Measurements from ENCODE around the gene BMS1. TPM values are rescaled to one million over a fixed set of nuclear protein-coding genes. Genes with fewer than 3 reads are reported as not detected.

The BMS1 gene
- total and polyA plus RNA-seq, 10 of the 15 experiments (the other 5 are each of a cell fraction or from before 2014, with no cell fraction given): 7.6 to 33.6 (median 21.0) TPM

DNA sequence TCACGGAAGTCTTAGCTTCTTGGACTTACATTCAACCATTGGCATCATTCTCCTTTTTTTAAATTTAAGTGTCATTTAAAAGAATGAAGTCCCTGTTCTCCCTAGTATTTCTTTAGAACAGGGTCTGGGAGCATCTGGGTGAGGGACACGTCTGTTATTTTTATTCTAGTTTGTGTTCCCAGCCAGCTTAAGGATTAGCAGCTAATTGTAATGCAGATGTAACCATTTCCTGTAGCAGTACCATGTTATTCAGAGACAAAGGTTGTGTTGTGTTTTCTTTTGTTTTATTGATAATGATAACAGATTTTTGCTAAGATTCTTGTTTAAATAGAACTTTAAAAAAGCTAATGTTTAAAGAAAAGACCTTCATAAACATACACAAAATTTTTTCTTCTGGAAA, 34.3 kb downstream of the BMS1 start:
- POLR2A ChIA-PET: no interaction called here
- H3K4me2 ChIP-seq (ENCODE audit: control insufficient read depth, insufficient read depth): no peak overlapping the region
- intact Hi-C loops (cut with micrococcal nuclease; ENCODE audit: unreplicated experiment) (no loop called here), in situ Hi-C loops (cut with MboI) (no loop called here)
- TF ChIP-seq, protein P1, sequence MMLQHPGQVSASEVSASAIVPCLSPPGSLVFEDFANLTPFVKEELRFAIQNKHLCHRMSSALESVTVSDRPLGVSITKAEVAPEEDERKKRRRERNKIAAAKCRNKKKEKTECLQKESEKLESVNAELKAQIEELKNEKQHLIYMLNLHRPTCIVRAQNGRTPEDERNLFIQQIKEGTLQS (IDR thresholded peaks at IDR 0.05; ENCODE audit: borderline replicate concordance, extremely low read depth, low read depth, low read length): no peak
- TF ChIP-seq, protein P2, sequence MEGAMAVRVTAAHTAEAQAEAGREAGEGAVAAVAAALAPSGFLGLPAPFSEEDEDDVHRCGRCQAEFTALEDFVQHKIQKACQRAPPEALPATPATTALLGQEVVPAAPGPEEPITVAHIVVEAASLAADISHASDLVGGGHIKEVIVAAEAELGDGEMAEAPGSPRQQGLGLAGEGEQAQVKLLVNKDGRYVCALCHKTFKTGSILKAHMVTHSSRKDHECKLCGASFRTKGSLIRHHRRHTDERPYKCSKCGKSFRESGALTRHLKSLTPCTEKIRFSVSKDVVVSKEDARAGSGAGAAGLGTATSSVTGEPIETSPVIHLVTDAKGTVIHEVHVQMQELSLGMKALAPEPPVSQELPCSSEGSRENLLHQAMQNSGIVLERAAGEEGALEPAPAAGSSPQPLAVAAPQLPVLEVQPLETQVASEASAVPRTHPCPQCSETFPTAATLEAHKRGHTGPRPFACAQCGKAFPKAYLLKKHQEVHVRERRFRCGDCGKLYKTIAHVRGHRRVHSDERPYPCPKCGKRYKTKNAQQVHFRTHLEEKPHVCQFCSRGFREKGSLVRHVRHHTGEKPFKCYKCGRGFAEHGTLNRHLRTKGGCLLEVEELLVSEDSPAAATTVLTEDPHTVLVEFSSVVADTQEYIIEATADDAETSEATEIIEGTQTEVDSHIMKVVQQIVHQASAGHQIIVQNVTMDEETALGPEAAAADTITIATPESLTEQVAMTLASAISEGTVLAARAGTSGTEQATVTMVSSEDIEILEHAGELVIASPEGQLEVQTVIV (IDR thresholded peaks at IDR 0.05; ENCODE audit: borderline replicate concordance, partially characterized antibody): no peak
- TF ChIP-seq HDAC6 (IDR thresholded peaks at IDR 0.05; ENCODE audit: unreplicated experiment): no peak
- TF ChIP-seq FOXK2 (IDR thresholded peaks at IDR 0.05): no peak
- TF ChIP-seq RFX5 (IDR thresholded peaks at IDR 0.05; ENCODE audit: low read depth, low read length): no peak
- TF ChIP-seq, protein P3, sequence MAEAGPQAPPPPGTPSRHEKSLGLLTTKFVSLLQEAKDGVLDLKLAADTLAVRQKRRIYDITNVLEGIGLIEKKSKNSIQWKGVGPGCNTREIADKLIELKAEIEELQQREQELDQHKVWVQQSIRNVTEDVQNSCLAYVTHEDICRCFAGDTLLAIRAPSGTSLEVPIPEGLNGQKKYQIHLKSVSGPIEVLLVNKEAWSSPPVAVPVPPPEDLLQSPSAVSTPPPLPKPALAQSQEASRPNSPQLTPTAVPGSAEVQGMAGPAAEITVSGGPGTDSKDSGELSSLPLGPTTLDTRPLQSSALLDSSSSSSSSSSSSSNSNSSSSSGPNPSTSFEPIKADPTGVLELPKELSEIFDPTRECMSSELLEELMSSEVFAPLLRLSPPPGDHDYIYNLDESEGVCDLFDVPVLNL (IDR thresholded peaks at IDR 0.05; ENCODE audit: low read depth, low read length): no peak
- no peak for TF ChIP-seq NR2F1 (conservative IDR thresholded peaks at IDR 0.05)
- no peak for TF ChIP-seq CBX3 (IDR thresholded peaks at IDR 0.05; ENCODE audit: borderline replicate concordance, low read depth)
- TF ChIP-seq MTA2 (IDR thresholded peaks at IDR 0.05; ENCODE audit: low read depth): no peak
- TF ChIP-seq, protein P4, sequence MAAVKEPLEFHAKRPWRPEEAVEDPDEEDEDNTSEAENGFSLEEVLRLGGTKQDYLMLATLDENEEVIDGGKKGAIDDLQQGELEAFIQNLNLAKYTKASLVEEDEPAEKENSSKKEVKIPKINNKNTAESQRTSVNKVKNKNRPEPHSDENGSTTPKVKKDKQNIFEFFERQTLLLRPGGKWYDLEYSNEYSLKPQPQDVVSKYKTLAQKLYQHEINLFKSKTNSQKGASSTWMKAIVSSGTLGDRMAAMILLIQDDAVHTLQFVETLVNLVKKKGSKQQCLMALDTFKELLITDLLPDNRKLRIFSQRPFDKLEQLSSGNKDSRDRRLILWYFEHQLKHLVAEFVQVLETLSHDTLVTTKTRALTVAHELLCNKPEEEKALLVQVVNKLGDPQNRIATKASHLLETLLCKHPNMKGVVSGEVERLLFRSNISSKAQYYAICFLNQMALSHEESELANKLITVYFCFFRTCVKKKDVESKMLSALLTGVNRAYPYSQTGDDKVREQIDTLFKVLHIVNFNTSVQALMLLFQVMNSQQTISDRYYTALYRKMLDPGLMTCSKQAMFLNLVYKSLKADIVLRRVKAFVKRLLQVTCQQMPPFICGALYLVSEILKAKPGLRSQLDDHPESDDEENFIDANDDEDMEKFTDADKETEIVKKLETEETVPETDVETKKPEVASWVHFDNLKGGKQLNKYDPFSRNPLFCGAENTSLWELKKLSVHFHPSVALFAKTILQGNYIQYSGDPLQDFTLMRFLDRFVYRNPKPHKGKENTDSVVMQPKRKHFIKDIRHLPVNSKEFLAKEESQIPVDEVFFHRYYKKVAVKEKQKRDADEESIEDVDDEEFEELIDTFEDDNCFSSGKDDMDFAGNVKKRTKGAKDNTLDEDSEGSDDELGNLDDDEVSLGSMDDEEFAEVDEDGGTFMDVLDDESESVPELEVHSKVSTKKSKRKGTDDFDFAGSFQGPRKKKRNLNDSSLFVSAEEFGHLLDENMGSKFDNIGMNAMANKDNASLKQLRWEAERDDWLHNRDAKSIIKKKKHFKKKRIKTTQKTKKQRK (IDR thresholded peaks at IDR 0.05; ENCODE audit: low read depth, low read length): no peak
- no peak for TF ChIP-seq NFIC (IDR thresholded peaks at IDR 0.05; ENCODE audit: low read depth, low read length)
- TF ChIP-seq NR2C1 (IDR thresholded peaks at IDR 0.05): no peak
- TF ChIP-seq BMI1 (IDR thresholded peaks at IDR 0.05; ENCODE audit: borderline replicate concordance): no peak
- TF ChIP-seq SMAD1 (IDR thresholded peaks at IDR 0.05; ENCODE audit: low read depth, partially characterized antibody): no peak
- TF ChIP-seq RUNX3 (IDR thresholded peaks at IDR 0.05; ENCODE audit: low read length): no peak
- TF ChIP-seq, protein P5, sequence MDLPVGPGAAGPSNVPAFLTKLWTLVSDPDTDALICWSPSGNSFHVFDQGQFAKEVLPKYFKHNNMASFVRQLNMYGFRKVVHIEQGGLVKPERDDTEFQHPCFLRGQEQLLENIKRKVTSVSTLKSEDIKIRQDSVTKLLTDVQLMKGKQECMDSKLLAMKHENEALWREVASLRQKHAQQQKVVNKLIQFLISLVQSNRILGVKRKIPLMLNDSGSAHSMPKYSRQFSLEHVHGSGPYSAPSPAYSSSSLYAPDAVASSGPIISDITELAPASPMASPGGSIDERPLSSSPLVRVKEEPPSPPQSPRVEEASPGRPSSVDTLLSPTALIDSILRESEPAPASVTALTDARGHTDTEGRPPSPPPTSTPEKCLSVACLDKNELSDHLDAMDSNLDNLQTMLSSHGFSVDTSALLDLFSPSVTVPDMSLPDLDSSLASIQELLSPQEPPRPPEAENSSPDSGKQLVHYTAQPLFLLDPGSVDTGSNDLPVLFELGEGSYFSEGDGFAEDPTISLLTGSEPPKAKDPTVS (IDR thresholded peaks at IDR 0.05; ENCODE audit: low read depth, low read length): no peak
- TF ChIP-seq SMC3 (IDR thresholded peaks at IDR 0.05; ENCODE audit: borderline replicate concordance, low read length): no peak
- no peaks in the 10 kb centered on the region for H4K20me1 ChIP-seq (ENCODE audit: control insufficient read depth, insufficient read depth)
- CTCF ChIA-PET: no interaction called here
- H2AFZ ChIP-seq (ENCODE audit: control insufficient read depth, low read depth, low read length): no peak overlapping the region
- DNase-seq (ENCODE audit: low read depth, low spot score) (no peak), FAIRE-seq (no peak), ATAC-seq (no peak)
- no peak overlapping the region for H3K4me3 ChIP-seq
- H3K4me1 ChIP-seq (ENCODE audit: control insufficient read depth, insufficient read depth, low read length): no peaks in the 10 kb centered on the region
- SMC1A ChIA-PET (ENCODE audit: uncharacterized antibody, unreplicated experiment): no interaction called here
- H3K27ac ChIP-seq (ENCODE audit: control insufficient read depth, insufficient read depth): no peak overlapping the region
- no peaks in the 10 kb centered on the region for H3K27me3 ChIP-seq (replicated peaks in 1 of 2; ENCODE audit: control insufficient read depth in 2 of 2, insufficient read depth in 2 of 2, low read length in 1 of 2)
- H3K79me2 ChIP-seq (ENCODE audit: control insufficient read depth, insufficient read depth, low read length): no peaks in the 10 kb centered on the region; the same call in 1 of the 2 replicates
- no TSS peak for BruUV-seq (replicated peaks)
- H3K36me3 ChIP-seq (ENCODE audit: control insufficient read depth in 2 of 2, insufficient read depth in 2 of 2, low read length in 1 of 2): peaks cover 4 to 6% of the 10 kb centered on the region in 2 experiments; a peak in 3 of 4 replicates
- RAD21 ChIA-PET (ENCODE audit: unreplicated experiment): no interaction called here
- 96% methylated on average over 2 of the region's 2 CpGs for WGBS (ENCODE audit: insufficient coverage, insufficient replicate concordance, low lambda C conversion rate, missing lambda C conversion rate)
- peaks cover 2% of the 10 kb centered on the region; the same call in 2 of the 3 replicates for H3K9me3 ChIP-seq (replicated peaks; ENCODE audit: control insufficient read depth, insufficient read depth, low read length)
- no peak overlapping the region for H3K9ac ChIP-seq (ENCODE audit: control insufficient read depth, insufficient read depth, low read length)
